Psoas muscle (tissue), 8 donors: ENCODE results near the gene LMNB1. TPM values are rescaled to one million over a fixed set of nuclear protein-coding genes. Genes with fewer than 3 reads are reported as not detected.

Experiments
- ATAC-seq, 4 donors: fragments of 200-7000 bp; cut with Tn5 transposase; one replicate each; pipeline ENCODE4 v1.9.1; 2020; ENCODE audit warnings: moderate library complexity in 3 of 4, mild to moderate bottlenecking in 2 of 4
- DNase-seq, 2 donors: peaks; one replicate each; pipeline ENCODE4 v3.0.0-alpha.2; 2020
- H3K27ac ChIP-seq: fragments of 200-600 bp; one replicate; pipeline ENCODE4 v1.8.0; 2022
- H3K27me3 ChIP-seq, 3 donors: fragments of 200-600 bp in 1 of 3; one replicate each; pipeline versions ENCODE4 v1.6.1 to v1.8.0; 2013 to 2022; ENCODE audit warnings: low read length in 2 of 3, mild to moderate bottlenecking in 2 of 3, moderate library complexity in 1 of 3; ENCODE audit not compliant: insufficient read depth in 3 of 3
- H3K36me3 ChIP-seq, 2 donors: fragments of 200-600 bp in 1 of 2; one replicate each; pipeline versions ENCODE4 v1.6.1 to v1.8.0; 2013 to 2022; ENCODE audit warnings: low read depth in 1 of 2, mild to moderate bottlenecking in 1 of 2, moderate library complexity in 1 of 2; ENCODE audit not compliant: insufficient read depth in 1 of 2
- H3K4me1 ChIP-seq: fragments of 200-600 bp; one replicate; pipeline ENCODE4 v1.8.0; 2022
- H3K4me3 ChIP-seq: fragments of 200-600 bp; one replicate; pipeline ENCODE4 v1.8.0; 2022; ENCODE audit warnings: mild to moderate bottlenecking
- H3K9me3 ChIP-seq: fragments of 200-600 bp; one replicate; pipeline ENCODE4 v1.8.0; 2022
- WGBS, 3 donors: extraction: QIAGEN DNeasy Blood & Tissue Kit; methylation state at CpG; one replicate each; pipeline versions ENCODE4 v1.1.6 to v1.1.7; 2013; 5-methylcytosine and 5-hydroxymethylcytosine counted together
- intact Hi-C, 2 donors: fragments of 100-400 bp; cut with DNase I; formaldehyde crosslinking; loops; one replicate each; pipeline versions ENCODE4 v1.11.0 to v1.14.2; 2022
- polyA plus RNA-seq, 3 donors: library from polyadenylated mRNA; stranded (reverse); fragments of 200-250 nt; gene quantifications; one replicate each; pipeline ENCODE4 v1.2.3, GENCODE V29; 2013
- total RNA-seq, 4 donors: library from RNA; stranded (reverse); fragmentation: NEBNext Ultra II Directional in 2 of 4; extraction: Animal tissue kit (Norgen Biotek cat#: 25700) in 2 of 4; gene quantifications; one replicate each; pipeline versions ENCODE4 v1.2.1 to v1.2.4, GENCODE V29; 2021 to 2023
- TF ChIP-seq, protein P1 (sequence below): fragments of 200-600 bp; IDR thresholded peaks from one replicate; pipeline ENCODE4 v1.8.0; 2022; ENCODE audit warnings: antibody characterized with exemption
- donor health status: healthy with polysubstance abuse.
- donor health status: DM: no; HTN: no; CAD: no; lungs with moderate emphysema.
- donor health status: Bipolar disorder and iron deficiency.
- donor health status: healthy.
- donor health status: DM: yes; HTN: yes; CAD: no.
- donor health status: DM: no; HTN: no; CAD: no.
- donor health status: DM: no; HTN: no; CAD: no.
- donor health status: DM: yes; HTN: yes; CAD: no.

The LMNB1 gene
- total and polyA plus RNA-seq, 7 donors, result 0.66 to 4.1 (median 1.4) TPM

- no peaks in the 10 kb centered on the region for H3K27me3 ChIP-seq
- no peak for ATAC-seq
- WGBS, 3 donors, result 89 to 92% (median 89%) methylated on average over 4 of the region's 4 CpGs
- intact Hi-C loops, result no loop called here
- H3K9me3 ChIP-seq, result no peaks in the 10 kb centered on the region
- H3K4me1 ChIP-seq, result no peaks in the 10 kb centered on the region
- DNase-seq, result no peak
- no peak overlapping the region for H3K4me3 ChIP-seq
- H3K27ac ChIP-seq, result no peak overlapping the region
- TF ChIP-seq, protein P1, sequence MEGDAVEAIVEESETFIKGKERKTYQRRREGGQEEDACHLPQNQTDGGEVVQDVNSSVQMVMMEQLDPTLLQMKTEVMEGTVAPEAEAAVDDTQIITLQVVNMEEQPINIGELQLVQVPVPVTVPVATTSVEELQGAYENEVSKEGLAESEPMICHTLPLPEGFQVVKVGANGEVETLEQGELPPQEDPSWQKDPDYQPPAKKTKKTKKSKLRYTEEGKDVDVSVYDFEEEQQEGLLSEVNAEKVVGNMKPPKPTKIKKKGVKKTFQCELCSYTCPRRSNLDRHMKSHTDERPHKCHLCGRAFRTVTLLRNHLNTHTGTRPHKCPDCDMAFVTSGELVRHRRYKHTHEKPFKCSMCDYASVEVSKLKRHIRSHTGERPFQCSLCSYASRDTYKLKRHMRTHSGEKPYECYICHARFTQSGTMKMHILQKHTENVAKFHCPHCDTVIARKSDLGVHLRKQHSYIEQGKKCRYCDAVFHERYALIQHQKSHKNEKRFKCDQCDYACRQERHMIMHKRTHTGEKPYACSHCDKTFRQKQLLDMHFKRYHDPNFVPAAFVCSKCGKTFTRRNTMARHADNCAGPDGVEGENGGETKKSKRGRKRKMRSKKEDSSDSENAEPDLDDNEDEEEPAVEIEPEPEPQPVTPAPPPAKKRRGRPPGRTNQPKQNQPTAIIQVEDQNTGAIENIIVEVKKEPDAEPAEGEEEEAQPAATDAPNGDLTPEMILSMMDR, result no peak
- no peaks in the 10 kb centered on the region for H3K36me3 ChIP-seq
Measured at GRCh38 chr5:126801174-126801991, 24.4 kb downstream of the LMNB1 start.

DNA sequence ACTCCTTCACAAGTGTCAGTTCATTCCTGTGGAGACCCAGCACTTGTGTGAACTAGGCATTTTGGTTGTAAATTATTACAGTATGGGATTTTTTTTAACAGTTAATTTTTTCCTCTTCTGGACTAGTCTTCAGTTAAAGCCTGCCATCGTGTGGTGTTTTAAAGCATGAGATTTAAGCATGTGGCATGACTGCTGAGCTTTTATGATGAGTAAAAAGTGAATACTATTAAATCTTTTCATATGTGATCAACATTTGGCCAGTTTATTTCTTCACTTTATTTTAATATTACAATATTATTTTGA is 25.0 kb downstream of the LMNB1 start:
- no peaks in the 10 kb centered on the region for H3K36me3 ChIP-seq
- ATAC-seq, result no peak
- H3K4me3 ChIP-seq, result no peak overlapping the region
- intact Hi-C loops, result no loop called here
- DNase-seq, result no peak
- TF ChIP-seq, protein P1, result peak; percentile 23
- no peaks in the 10 kb centered on the region for H3K4me1 ChIP-seq
- WGBS, 3 donors, result 21 to 38% (median 36%) methylated on average over 1 of the region's 1 CpG
- no peaks in the 10 kb centered on the region for H3K9me3 ChIP-seq
- no peak overlapping the region for H3K27ac ChIP-seq
- H3K27me3 ChIP-seq, result no peaks in the 10 kb centered on the region

DNA sequence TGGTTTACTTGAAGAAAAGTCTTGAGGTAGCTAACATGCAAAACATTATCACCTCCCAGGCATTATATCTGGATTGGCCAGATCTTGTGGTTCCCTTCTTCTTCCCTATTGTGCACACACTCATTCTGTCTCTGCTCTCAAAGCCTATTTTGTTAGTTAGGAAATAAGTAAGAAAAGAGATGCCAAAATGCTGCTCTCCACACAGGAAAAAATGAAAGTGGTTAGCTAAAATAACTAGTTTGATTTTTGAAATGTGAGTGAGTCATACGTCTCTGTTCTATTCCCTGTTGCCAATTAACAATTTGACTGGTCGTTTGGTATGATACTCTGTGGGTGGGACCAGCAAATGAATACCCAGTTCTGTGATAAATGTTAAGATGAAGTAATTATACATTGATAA is 28.1 kb downstream of the LMNB1 start:
- H3K27ac ChIP-seq, result no peak overlapping the region
- 41 to 53% (median 47%) methylated on average over 2 of the region's 2 CpGs for WGBS, 3 donors
- no peaks in the 10 kb centered on the region for H3K4me1 ChIP-seq
- H3K9me3 ChIP-seq, result no peaks in the 10 kb centered on the region
- H3K36me3 ChIP-seq, result no peaks in the 10 kb centered on the region
- no peak for ATAC-seq
- H3K4me3 ChIP-seq, result no peak overlapping the region
- no peaks in the 10 kb centered on the region for H3K27me3 ChIP-seq
- no peak for DNase-seq
- TF ChIP-seq, protein P1, result no peak
- intact Hi-C loops, result no loop called here

DNA sequence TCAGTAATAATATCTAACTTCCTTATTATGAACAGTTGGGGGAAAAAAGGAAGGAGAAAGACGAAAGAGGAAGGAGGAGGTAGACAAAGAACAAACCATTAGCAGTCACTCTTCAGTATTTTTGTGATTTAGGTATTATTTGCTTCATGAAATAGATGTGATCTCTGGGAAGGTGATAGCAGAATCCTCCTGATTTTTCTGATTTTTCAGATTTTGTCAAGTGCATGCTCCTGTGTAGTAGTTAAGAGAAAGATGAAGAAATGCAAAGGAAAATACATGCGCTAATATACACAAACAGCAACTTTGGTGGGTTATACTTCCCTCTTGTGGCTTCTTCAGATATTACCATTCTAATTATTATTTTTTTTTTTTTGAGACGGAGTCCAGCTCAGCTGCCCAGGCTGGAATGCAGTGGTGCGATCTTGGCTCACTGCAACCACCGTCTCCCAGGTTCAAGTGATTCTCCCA is 31.6 kb downstream of the LMNB1 start:
- H3K9me3 ChIP-seq, result no peaks in the 10 kb centered on the region
- no peaks in the 10 kb centered on the region for H3K27me3 ChIP-seq
- H3K27ac ChIP-seq, result no peak overlapping the region
- H3K36me3 ChIP-seq, result peaks cover 0 to 11% of the 10 kb centered on the region in 2 donors
- ATAC-seq, result peak in 1 of 4 donors; percentile 56
- WGBS, 3 donors, result 51 to 62% (median 54%) methylated on average over 5 of the region's 5 CpGs
- no peaks in the 10 kb centered on the region for H3K4me1 ChIP-seq
- DNase-seq, result no peak
- no peak overlapping the region for H3K4me3 ChIP-seq
- intact Hi-C loops, result no loop called here
- TF ChIP-seq, protein P1, result peak; percentile 46

- TF ChIP-seq, protein P1, result no peak
- DNase-seq (no peak), ATAC-seq (no peak)
- WGBS, 3 donors, result 83 to 91% (median 84%) methylated on average over 7 of the region's 7 CpGs
- Histone ChIP-seq H3K27me3 (no peaks in the 10 kb centered on the region), H3K27ac (no peak overlapping the region), H3K4me1 (no peaks in the 10 kb centered on the region), H3K4me3 (no peak overlapping the region), H3K36me3 (peaks cover 0 to 12% of the 10 kb centered on the region in 2 donors), H3K9me3 (no peaks in the 10 kb centered on the region)
- intact Hi-C loops, result no loop called here
Measured at GRCh38 chr5:126809916-126810315, 33.0 kb downstream of the LMNB1 start.
